BE2C (cell line): ENCODE results near the gene MUC7.

ENCODE experiments used
- DNase-seq: peaks from one replicate; pipeline ENCODE4 v3.0.0-alpha.2; 2020
- H3K27me3 ChIP-seq: fragments of 250-450 bp; sonication (Bioruptor Pico); 2 replicates; pipeline ENCODE4 v1.5.1; 2020; ENCODE audit warnings: mild to moderate bottlenecking
- H3K36me3 ChIP-seq: fragments of 250-450 bp; sonication (Bioruptor Pico); 2 replicates; pipeline ENCODE4 v1.5.1; 2020; ENCODE audit warnings: mild to moderate bottlenecking
- H3K4me1 ChIP-seq: fragments of 250-450 bp; sonication (Bioruptor Pico); 2 replicates; pipeline ENCODE4 v1.5.1; 2020
- H3K4me3 ChIP-seq: 2 replicates; pipeline ENCODE4 v1.5.1; 2011; ENCODE audit warnings: low read depth, low read length
- H3K9me3 ChIP-seq: fragments of 250-450 bp; sonication (Bioruptor Pico); 2 replicates; pipeline ENCODE4 v1.5.1; 2020
- CTCF ChIP-seq: IDR thresholded peaks from 2 replicates; pipeline ENCODE4 v1.5.1; 2012; ENCODE audit warnings: mild to moderate bottlenecking, low read depth, low read length

MUC7 gene

GRCh38 chr4:70504733-70505132 is 32.7 kb downstream of the MUC7 start:
- DNase-seq: no peak
- Histone ChIP-seq H3K4me3 (no peak overlapping the region), H3K36me3 (no peaks in the 10 kb centered on the region), H3K27me3 (no peaks in the 10 kb centered on the region; the same call in 1 of the 2 replicates), H3K4me1 (no peaks in the 10 kb centered on the region), H3K9me3 (no peaks in the 10 kb centered on the region)
- TF ChIP-seq CTCF: no peak

GRCh38 chr4:70505151-70505748 is 33.3 kb downstream of the MUC7 start:
- H3K36me3 ChIP-seq: no peaks in the 10 kb centered on the region
- H3K4me3 ChIP-seq: no peak overlapping the region
- H3K4me1 ChIP-seq: no peaks in the 10 kb centered on the region
- no peaks in the 10 kb centered on the region; the same call in 1 of the 2 replicates for H3K27me3 ChIP-seq
- DNase-seq: peak; percentile 64
- peak; percentile 97 for TF ChIP-seq CTCF
- H3K9me3 ChIP-seq: no peaks in the 10 kb centered on the region

- no peaks in the 10 kb centered on the region for H3K4me1 ChIP-seq
- no peaks in the 10 kb centered on the region for H3K9me3 ChIP-seq
- no peak for TF ChIP-seq CTCF
Measured at GRCh38 chr4:70508801-70509200, 36.8 kb downstream of the MUC7 start.

GRCh38 chr4:70511365-70511764 is 39.4 kb downstream of the MUC7 start:
- Histone ChIP-seq H3K4me3 (no peak overlapping the region), H3K9me3 (no peaks in the 10 kb centered on the region), H3K4me1 (no peaks in the 10 kb centered on the region), H3K36me3 (no peaks in the 10 kb centered on the region), H3K27me3 (no peaks in the 10 kb centered on the region; the same call in 1 of the 2 replicates)
- DNase-seq: no peak
- TF ChIP-seq CTCF: no peak

More at GRCh38 chr4:70508801-70509200, 36.8 kb downstream of the MUC7 start:
- no peaks in the 10 kb centered on the region for H3K36me3 ChIP-seq
- no peak overlapping the region for H3K4me3 ChIP-seq
- DNase-seq: no peak
- H3K27me3 ChIP-seq: no peaks in the 10 kb centered on the region; the same call in 1 of the 2 replicates

GRCh38 chr4:70515367-70516250 is 43.6 kb downstream of the MUC7 start:
- Histone ChIP-seq H3K4me3 (no peak overlapping the region), H3K36me3 (no peaks in the 10 kb centered on the region), H3K9me3 (no peaks in the 10 kb centered on the region), H3K27me3 (no peaks in the 10 kb centered on the region), H3K4me1 (no peaks in the 10 kb centered on the region)
- no peak for TF ChIP-seq CTCF
- no peak for DNase-seq

GRCh38 chr4:70518269-70518668 is 46.3 kb downstream of the MUC7 start, which contains the start of gene AMTN:
TSS of gene AMTN (plus strand) at chr4:70518569. CDS start at chr4:70518778, 209 bp downstream.
- H3K4me1 ChIP-seq: no peaks in the 10 kb centered on the region
- no peaks in the 10 kb centered on the region for H3K9me3 ChIP-seq
- DNase-seq: no peak
- H3K27me3 ChIP-seq: no peaks in the 10 kb centered on the region
- H3K4me3 ChIP-seq: no peak within 1 kb of the TSS
- H3K36me3 ChIP-seq: no peaks in the 10 kb centered on the region
- no peak for TF ChIP-seq CTCF
